Mucosa of rectum (tissue), 2 donors: ENCODE results near the gene BAD.

Experiments used
- H3K27ac ChIP-seq, 2 donors: one replicate each; pipeline ENCODE4 v1.7.0; 2013; ENCODE audit warnings: inconsistent platforms in 2 of 2, low read depth in 2 of 2, low read length in 2 of 2
- H3K27me3 ChIP-seq, 2 donors: one replicate each; pipeline ENCODE4 v1.7.0; 2013; ENCODE audit warnings: low read length in 2 of 2; ENCODE audit not compliant: control insufficient read depth in 2 of 2, insufficient read depth in 2 of 2
- H3K36me3 ChIP-seq, 2 donors: one replicate each; pipeline ENCODE4 v1.7.0; 2013; ENCODE audit warnings: low read length in 2 of 2; ENCODE audit not compliant: control insufficient read depth in 2 of 2, insufficient read depth in 2 of 2
- H3K4me1 ChIP-seq, 2 donors: one replicate each; pipeline ENCODE4 v1.7.0; 2013; ENCODE audit warnings: low read length in 2 of 2, mild to moderate bottlenecking in 1 of 2; ENCODE audit not compliant: control insufficient read depth in 2 of 2, insufficient read depth in 2 of 2
- H3K4me3 ChIP-seq, 2 donors: one replicate each; pipeline ENCODE4 v1.7.0; 2013; ENCODE audit warnings: low read length in 2 of 2
- H3K9ac ChIP-seq, 2 donors: one replicate each; pipeline ENCODE4 v1.7.0; 2013; ENCODE audit warnings: low read length in 2 of 2, low read depth in 1 of 2, mild to moderate bottlenecking in 1 of 2
- H3K9me3 ChIP-seq, 2 donors: one replicate each; pipeline ENCODE4 v1.7.0; 2013; ENCODE audit warnings: low read length in 2 of 2; ENCODE audit not compliant: control insufficient read depth in 2 of 2
- donor health status: healthy.
- donor health status: Normal muscosa, but diverticular disease.

Gene BAD

DNA sequence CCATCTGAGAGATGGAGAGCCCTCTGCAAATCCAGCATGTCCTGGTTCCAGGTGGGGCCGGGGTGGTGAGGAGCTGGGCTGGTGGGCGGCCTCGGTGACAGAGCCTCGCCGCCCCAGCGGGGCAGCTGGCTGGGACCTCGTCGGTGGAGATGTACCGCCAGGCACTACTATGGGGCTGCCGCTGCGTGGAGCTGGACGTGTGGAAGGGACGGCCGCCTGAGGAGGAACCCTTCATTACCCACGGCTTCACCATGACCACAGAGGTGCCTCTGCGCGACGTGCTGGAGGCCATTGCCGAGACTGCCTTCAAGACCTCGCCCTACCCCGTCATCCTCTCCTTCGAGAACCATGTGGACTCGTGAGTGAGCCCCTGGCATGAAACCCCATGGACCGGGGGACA, 26.1 kb downstream of the BAD start:
- H3K4me3 ChIP-seq: no peak overlapping the region
- H3K9me3 ChIP-seq: no peaks in the 10 kb centered on the region
- peaks cover 59 to 68% of the 10 kb centered on the region in 2 donors for H3K36me3 ChIP-seq
- H3K9ac ChIP-seq: no peak overlapping the region
- no peak overlapping the region for H3K27ac ChIP-seq
- H3K27me3 ChIP-seq: no peaks in the 10 kb centered on the region
- peaks cover 2 to 6% of the 10 kb centered on the region in 2 donors for H3K4me1 ChIP-seq

DNA sequence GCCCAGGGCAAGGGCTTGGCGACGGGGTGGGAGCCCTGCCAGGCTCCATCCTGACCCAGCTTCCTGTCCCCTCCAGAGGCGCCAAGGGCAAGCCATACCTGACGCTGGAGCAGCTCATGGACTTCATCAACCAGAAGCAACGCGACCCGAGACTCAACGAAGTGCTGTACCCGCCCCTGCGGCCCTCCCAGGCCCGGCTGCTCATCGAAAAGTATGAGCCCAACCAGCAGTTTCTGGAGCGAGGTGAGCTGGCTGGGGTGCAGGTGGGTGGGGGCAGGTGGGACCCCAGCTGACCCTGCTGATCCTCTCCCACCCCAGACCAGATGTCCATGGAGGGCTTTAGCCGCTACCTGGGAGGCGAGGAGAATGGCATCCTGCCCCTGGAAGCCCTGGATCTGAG, 28.2 kb downstream of the BAD start:
- H3K9me3 ChIP-seq: no peaks in the 10 kb centered on the region
- peaks cover 41 to 50% of the 10 kb centered on the region in 2 donors for H3K36me3 ChIP-seq
- H3K27me3 ChIP-seq: no peaks in the 10 kb centered on the region
- no peak overlapping the region for H3K9ac ChIP-seq
- H3K4me1 ChIP-seq: peaks cover 14 to 17% of the 10 kb centered on the region in 2 donors
- no peak overlapping the region for H3K27ac ChIP-seq
- no peak overlapping the region for H3K4me3 ChIP-seq

DNA sequence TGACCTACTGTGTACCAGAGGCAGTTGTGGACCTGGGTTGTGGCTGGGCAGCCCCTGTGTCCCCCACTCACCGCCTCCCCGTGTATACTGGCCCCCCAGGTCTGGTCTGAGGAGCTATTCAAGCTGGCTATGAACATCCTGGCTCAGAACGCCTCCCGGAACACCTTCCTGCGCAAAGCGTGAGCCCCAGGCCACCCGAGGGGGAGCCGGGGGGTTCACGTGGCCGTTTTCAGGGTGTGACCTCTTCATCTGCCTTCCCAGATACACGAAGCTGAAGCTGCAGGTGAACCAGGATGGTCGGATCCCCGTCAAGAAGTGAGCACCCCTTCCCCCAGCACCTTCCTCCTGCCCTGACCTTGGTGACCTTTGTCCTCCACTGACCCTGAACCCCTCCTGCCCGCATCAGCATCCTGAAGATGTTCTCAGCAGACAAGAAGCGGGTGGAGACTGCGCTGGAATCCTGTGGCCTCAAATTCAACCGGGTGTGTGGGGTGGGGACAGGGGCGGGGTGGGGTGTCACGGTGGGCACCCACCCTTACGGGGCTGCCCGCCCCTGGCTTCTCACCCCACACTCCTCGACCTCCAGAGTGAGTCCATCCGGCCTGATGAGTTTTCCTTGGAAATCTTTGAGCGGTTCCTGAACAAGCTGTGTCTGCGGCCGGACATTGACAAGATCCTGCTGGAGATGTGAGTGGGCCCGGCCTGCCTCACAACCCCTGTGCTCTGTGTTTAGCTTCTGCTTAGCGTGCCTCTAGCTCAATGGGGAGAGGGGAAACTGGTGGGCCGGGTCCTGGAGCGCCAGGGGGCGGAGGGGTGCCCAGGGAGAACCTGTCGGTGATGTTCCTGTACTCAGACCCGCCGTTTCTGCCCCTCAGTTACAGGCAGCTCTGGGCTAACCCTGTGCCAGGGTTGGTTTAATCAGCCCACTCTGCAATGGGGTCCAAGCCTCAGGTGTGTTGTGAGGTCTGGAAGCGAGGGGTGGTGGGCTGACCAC, 29.0 kb downstream of the BAD start:
- Histone ChIP-seq H3K4me1 (peaks cover 20 to 23% of the 10 kb centered on the region in 2 donors), H3K9ac (no peak overlapping the region), H3K4me3 (no peak overlapping the region), H3K9me3 (no peaks in the 10 kb centered on the region), H3K27ac (no peak overlapping the region), H3K36me3 (peaks cover 39 to 47% of the 10 kb centered on the region in 2 donors), H3K27me3 (no peaks in the 10 kb centered on the region)

DNA sequence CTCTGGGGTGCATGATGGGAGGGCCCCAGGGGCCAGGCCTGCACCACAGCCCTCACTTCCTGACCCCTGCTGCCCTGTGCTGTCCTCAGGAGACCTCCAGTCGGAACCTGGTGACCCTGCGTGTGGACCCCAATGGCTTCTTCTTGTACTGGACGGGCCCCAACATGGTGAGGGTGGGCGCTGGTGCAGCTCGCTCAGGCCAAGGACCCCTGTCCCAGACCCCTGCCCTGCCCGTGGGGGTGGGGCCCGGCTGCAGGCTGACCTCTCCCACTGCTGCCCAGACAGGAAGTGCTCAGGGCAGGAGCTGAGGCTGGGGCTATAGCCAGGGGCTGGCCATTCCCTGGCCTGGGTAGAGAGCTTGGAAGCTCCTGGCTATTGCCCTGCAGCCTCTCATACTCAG, 30.1 kb downstream of the BAD start:
- no peaks in the 10 kb centered on the region for H3K9me3 ChIP-seq
- no peak overlapping the region for H3K4me3 ChIP-seq
- H3K27me3 ChIP-seq: no peaks in the 10 kb centered on the region
- H3K4me1 ChIP-seq: peaks cover 20 to 23% of the 10 kb centered on the region in 2 donors
- peaks cover 28 to 37% of the 10 kb centered on the region in 2 donors for H3K36me3 ChIP-seq
- H3K9ac ChIP-seq: no peak overlapping the region
- no peak overlapping the region for H3K27ac ChIP-seq

DNA sequence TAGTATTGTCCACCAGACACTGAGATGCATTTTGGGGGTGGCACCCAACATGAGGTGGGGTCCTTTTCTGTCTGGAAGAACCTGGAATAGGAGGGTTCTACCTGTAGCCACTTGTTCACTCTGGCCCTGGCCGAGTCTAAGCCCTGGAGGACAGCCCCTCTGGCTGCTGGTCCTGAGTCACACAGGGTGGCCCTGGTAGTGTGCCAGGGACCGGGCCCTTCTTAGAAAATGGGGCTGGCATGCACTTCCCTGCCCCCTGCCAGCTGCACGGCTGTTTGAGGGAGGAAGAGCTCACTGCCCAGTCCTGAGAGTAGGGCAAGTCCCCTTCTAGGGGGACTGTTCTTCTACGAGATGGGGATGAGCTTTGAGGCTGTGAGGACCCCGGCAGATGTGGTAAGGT, 31.0 kb downstream of the BAD start:
- Histone ChIP-seq H3K27me3 (no peaks in the 10 kb centered on the region), H3K9me3 (no peaks in the 10 kb centered on the region), H3K4me1 (peaks cover 20 to 23% of the 10 kb centered on the region in 2 donors), H3K36me3 (peaks cover 22 to 32% of the 10 kb centered on the region in 2 donors), H3K27ac (no peak overlapping the region), H3K4me3 (peak overlapping the region in 1 of 2 donors; percentile 37), H3K9ac (peak overlapping the region in 1 of 2 donors; percentile 57)

DNA sequence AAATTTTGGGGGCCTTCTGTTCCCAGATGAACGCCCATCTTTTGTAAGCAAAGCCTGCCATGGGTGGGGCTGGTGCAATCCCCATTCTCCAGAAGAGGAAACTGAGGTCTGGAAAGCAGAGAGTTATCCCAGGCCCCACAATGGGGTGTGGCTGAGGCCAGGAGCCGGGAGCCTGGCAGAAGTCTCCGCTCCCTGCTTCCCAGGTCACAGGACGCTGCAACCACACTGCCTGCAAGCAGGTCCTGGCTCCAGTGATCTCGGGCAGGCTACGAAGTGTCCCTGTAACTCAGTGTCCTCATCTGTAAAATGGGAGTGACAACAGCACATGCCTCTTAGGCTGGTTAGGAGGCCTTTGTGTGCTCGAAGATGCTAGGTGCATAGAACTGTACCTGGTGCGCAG, 31.4 kb downstream of the BAD start:
- peaks cover 20 to 25% of the 10 kb centered on the region in 2 donors for H3K4me1 ChIP-seq
- H3K9ac ChIP-seq: peak overlapping the region in 1 of 2 donors; percentile 57
- no peaks in the 10 kb centered on the region for H3K27me3 ChIP-seq
- peaks cover 22 to 27% of the 10 kb centered on the region in 2 donors for H3K36me3 ChIP-seq
- H3K27ac ChIP-seq: peak overlapping the region in 1 of 2 donors; percentile 85
- H3K9me3 ChIP-seq: no peaks in the 10 kb centered on the region
- peak overlapping the region; percentile 37 to 81 for H3K4me3 ChIP-seq

DNA sequence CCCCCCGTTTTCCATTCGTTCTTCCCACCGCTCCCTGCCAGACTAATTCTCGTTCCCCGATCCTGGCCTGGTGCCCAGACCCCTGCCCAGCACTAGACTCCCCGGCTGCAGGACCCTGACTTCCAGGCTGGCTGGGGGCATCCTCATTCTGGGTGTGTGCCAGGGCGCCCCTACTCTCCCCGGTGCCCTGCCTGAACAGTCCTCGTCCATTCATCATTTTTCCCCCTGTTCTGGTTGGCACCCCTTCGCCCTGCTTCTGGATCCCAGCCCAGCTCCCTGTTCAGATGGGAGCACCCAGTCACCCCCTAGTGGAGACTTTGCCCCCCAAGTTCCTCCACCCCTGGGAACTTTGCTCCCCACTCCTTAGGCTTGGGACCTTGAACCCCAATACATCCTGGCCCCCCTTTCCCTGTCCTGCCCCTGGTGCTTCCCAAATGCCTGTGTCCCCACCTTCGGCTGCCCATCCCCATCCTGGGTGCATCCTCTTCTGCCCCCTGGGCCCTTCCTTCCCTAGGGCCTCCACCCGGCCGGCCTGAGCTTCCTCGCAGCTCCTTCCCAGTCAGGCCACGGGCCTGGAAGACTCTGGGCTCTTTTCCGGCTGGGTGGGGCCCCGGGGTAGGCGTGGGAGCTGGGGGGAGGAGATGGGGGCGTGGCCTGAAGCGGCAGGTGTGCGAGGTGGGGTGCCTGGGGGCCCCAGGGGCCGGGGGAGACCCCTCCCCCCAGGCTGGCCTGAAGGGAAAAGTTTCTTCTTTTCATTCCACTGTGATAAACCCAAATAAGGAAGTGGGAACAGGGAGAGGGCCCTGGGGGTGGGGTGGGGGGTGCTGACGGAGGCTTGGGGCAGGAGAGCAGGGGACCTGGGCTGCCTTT, 32.2 kb downstream of the BAD start:
- Histone ChIP-seq H3K36me3 (peaks cover 22 to 23% of the 10 kb centered on the region in 2 donors), H3K4me1 (peaks cover 26 to 30% of the 10 kb centered on the region in 2 donors), H3K9ac (peak overlapping the region; percentile 84 to 93), H3K9me3 (no peaks in the 10 kb centered on the region), H3K27me3 (no peaks in the 10 kb centered on the region), H3K27ac (peak overlapping the region; percentile 85 to 86), H3K4me3 (peak overlapping the region; percentile 81 to 85)

DNA sequence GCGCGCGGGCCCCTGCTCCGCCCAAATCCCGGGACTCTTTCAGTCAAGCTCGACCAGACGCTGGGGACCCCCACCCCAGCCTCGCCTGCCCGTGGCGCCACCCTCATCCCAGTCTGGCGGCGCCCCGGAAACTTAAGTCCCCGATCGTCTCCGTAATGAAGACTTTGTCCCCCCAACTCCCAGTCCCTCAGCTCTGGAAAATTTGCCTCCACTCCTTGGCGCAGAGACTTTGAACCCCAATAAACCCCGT, 32.8 kb downstream of the BAD start:
- H3K9me3 ChIP-seq: no peaks in the 10 kb centered on the region
- peak overlapping the region; percentile 85 to 86 for H3K27ac ChIP-seq
- peaks cover 30% of the 10 kb centered on the region in 2 donors for H3K4me1 ChIP-seq
- H3K4me3 ChIP-seq: peak overlapping the region; percentile 81 to 85
- peaks cover 22% of the 10 kb centered on the region in 2 donors for H3K36me3 ChIP-seq
- H3K27me3 ChIP-seq: no peaks in the 10 kb centered on the region
- peak overlapping the region; percentile 84 to 93 for H3K9ac ChIP-seq

DNA sequence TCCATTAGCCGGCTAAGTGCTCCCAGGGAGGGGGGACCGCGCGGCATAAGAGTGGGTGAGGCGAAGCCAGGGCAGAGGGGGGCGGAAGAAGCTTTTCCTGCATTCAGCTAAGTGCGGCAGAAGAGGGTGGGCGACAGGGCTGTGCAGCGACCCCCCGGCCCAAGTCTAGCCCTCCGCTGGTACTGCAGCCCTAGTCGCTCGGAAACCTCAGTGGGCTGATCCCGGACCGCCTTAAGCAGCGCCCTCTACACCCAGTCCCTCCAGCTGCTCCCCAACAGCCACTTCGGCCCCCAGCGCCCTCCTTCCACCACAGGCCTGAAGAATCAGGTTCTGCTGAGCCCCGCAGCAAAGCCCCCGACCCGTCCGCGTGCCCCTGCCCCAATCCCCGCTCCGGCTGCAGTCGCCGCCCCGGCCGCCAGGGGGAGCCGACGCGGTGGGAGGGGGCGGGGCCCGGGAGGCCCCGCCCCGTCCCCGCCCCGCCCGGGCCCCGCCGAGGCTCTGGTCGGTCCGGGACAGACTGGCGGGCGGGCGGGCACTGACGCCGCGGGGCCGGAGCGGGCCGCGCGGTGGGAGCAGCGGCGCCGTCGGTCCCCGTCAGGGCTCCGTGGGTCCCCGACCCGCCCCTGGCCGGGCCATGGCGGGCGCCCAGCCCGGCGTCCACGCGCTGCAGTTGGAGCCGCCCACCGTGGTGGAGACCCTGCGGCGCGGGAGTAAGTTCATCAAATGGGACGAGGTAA, 33.3 kb downstream of the BAD start, which contains the start of gene PLCB3:
TSS of gene PLCB3 (plus strand) at position 515 of the 737 bp plus-strand sequence. CDS start at position 635, 120 bp downstream.
- Histone ChIP-seq H3K36me3 (peaks cover 17% of the 10 kb centered on the region in 2 donors), H3K4me1 (peaks cover 30% of the 10 kb centered on the region in 2 donors), H3K27ac (peak within 1 kb of the TSS; percentile 85 to 86)

More for the DNA sequence above, 33.3 kb downstream of the BAD start, which contains the start of gene PLCB3:
- no peaks in the 10 kb centered on the region for H3K9me3 ChIP-seq
- peak within 1 kb of the TSS; percentile 81 to 85 for H3K4me3 ChIP-seq
- H3K27me3 ChIP-seq: no peaks in the 10 kb centered on the region
- H3K9ac ChIP-seq: peak within 1 kb of the TSS; percentile 84 to 93
